ENCODE measurements around the gene SPATA12. TPM values are rescaled to one million over a fixed set of nuclear protein-coding genes. Genes with fewer than 3 reads are reported as not detected.
A peak's percentile ranks its signal among the peaks of the same experiment; 100 is the strongest.

The SPATA12 gene
- total RNA-seq, 4 donors from 2014 or later: not detected

GRCh38 chr3:57064572-57064971 is 4.1 kb downstream of the SPATA12 start:
- Histone ChIP-seq H3K27me3 (no peaks in the 10 kb centered on the region), H3K9me3 (no peaks in the 10 kb centered on the region), H3K27ac (no peak overlapping the region), H3K36me3 (no peaks in the 10 kb centered on the region), H3K4me3 (no peak overlapping the region), H3K4me1 (peaks cover 0 to 16% (median 0%) of the 10 kb centered on the region in 4 donors)
- 82 to 89% methylated on average over 2 of the region's 2 CpGs for WGBS, 2 donors
- DNase-seq (ENCODE audit: low spot score in 2 of 2): no peak
- TF ChIP-seq CTCF (IDR thresholded peaks at IDR 0.05) (no peak), POLR2A (IDR thresholded peaks at IDR 0.05) (no peak), EP300 (IDR thresholded peaks at IDR 0.05) (no peak)

- H3K4me3 ChIP-seq: no peak overlapping the region
- WGBS, 2 donors: 90 to 98% methylated on average over 3 of the region's 3 CpGs
- no peak for TF ChIP-seq EP300 (IDR thresholded peaks at IDR 0.05)
- TF ChIP-seq POLR2A (IDR thresholded peaks at IDR 0.05): no peak
- no peak for TF ChIP-seq CTCF (IDR thresholded peaks at IDR 0.05)
- no peak for DNase-seq (ENCODE audit: low spot score in 2 of 2)
- H3K27me3 ChIP-seq: no peaks in the 10 kb centered on the region
- peaks cover 0 to 16% (median 0%) of the 10 kb centered on the region in 4 donors for H3K4me1 ChIP-seq
- no peaks in the 10 kb centered on the region for H3K9me3 ChIP-seq
- H3K27ac ChIP-seq: no peak overlapping the region
- H3K36me3 ChIP-seq: no peaks in the 10 kb centered on the region
Measured at GRCh38 chr3:57065588-57065987, 5.1 kb downstream of the SPATA12 start.

DNA sequence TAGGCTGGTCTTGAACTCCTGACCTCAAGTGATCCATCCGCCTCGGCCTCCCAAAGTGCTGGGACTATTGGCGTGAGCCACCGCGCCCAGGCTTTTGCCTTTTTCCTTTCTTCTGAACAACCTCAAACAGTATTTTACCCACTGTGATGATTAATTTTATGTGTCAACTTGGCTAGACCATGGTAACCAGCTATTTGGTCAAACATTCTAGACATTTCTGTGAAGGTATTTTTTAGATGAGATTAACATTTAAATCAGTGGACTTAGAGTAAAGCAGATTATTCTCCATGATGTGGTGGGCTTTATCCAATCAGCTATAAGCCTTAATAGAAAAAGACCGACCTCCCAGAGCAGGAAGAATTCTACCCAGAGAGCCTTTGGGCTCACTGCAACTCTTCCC is 6.0 kb downstream of the SPATA12 start:
- Histone ChIP-seq H3K4me3 (no peak overlapping the region), H3K27me3 (no peaks in the 10 kb centered on the region), H3K4me1 (peaks cover 0 to 16% (median 0%) of the 10 kb centered on the region in 4 donors), H3K9me3 (no peaks in the 10 kb centered on the region), H3K36me3 (no peaks in the 10 kb centered on the region), H3K27ac (no peak overlapping the region)
- TF ChIP-seq POLR2A (IDR thresholded peaks at IDR 0.05): no peak
- TF ChIP-seq EP300 (IDR thresholded peaks at IDR 0.05): no peak
- TF ChIP-seq CTCF (IDR thresholded peaks at IDR 0.05): no peak
- DNase-seq (ENCODE audit: low spot score in 2 of 2): no peak
- 98 to 99% methylated on average over 6 of the region's 6 CpGs for WGBS, 2 donors

DNA sequence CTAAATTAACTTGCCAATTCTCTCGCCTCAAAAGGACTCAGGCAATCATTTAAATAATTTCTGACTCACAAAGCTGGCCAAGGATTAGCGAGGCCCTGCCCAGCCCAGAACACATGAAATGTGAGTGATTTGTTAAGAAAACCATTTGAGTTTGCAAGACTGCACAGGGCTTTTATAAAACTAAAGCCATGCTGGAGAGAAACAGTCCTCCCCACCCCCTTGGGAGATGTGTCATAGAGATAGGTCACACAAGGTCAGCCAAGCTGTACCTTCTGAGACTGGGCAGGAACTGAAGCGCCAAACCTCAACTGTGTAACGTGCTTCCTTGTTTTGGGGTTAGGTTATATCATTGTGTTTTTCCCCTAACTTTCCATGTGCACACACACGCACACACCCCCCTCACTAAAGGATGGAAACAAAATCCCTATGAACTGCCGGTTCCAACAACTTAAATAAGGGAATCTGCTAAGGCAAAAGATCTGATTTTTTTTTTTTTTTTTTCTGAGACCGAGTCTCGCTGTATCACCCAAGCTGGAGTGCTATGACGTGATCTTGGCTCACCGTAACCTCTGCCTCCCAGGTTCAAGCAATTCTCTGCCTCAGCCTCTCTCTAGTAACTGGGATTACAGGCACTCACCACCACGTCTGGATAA is 8.1 kb downstream of the SPATA12 start:
- H3K27ac ChIP-seq: no peak overlapping the region
- WGBS, 2 donors: 45 to 46% methylated on average over 11 of the region's 11 CpGs

More for the DNA sequence above, 8.1 kb downstream of the SPATA12 start:
- Histone ChIP-seq H3K27me3 (no peaks in the 10 kb centered on the region), H3K36me3 (no peaks in the 10 kb centered on the region), H3K4me3 (no peak overlapping the region), H3K9me3 (no peaks in the 10 kb centered on the region), H3K4me1 (peaks cover 0 to 13% (median 0%) of the 10 kb centered on the region in 4 donors)
- no peak for TF ChIP-seq CTCF (IDR thresholded peaks at IDR 0.05)
- TF ChIP-seq EP300 (IDR thresholded peaks at IDR 0.05): peak in 1 of 2 donors; percentile 85
- DNase-seq (ENCODE audit: low spot score in 2 of 2): peak; percentile 60 to 80

Data from tibial nerve (tissue), 4 donors.